ENCODE measurements around the gene CDKAL1. TPM values are rescaled to one million over a fixed set of nuclear protein-coding genes. Genes with fewer than 3 reads are reported as not detected.

The CDKAL1 gene
- total and polyA plus RNA-seq, 8 donors: 13.6 to 20.7 (median 17.5) TPM

DNA sequence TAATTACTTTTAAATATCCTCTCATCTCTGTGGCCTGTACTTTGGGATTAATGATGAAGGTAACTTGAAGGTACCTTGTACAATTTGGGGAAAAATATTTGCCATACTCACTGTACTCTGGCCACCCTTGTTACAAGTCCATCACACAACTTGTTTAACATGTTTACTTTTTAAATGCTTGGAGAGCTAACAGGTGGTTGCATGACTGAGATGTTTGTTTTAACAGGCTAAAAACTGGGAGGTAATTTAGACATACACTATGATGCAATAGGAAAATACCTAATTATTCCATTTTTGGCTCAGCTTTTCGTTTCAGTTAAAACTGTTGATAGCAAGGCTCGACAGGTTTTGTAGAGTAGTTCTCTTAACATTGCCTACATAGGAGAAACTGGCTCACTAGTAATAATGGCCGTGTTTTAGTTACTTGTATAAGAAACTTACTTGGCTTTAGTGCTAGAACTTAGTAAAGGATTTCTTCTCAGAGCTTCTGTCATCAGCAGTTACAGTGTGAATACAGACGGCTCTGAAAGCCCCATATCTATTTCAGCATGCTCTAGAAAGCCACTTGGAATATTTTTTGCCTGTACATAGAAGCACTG, 569.5 kb downstream of the CDKAL1 start:
- ATAC-seq (peak; percentile 86), DNase-seq (peak in 1 of 4 donors; percentile 39)
- no peaks in the 10 kb centered on the region for H3K36me3 ChIP-seq
- H3K27ac ChIP-seq: no peak overlapping the region
- intact Hi-C loops (cut with DNase I): no loop called here
- TF ChIP-seq CTCF (IDR thresholded peaks at IDR 0.05): no peak
- no peak overlapping the region for H3K4me3 ChIP-seq
- H3K27me3 ChIP-seq: no peaks in the 10 kb centered on the region
- H3K4me1 ChIP-seq: peaks cover 0 to 3% of the 10 kb centered on the region in 2 donors
- H3K9me3 ChIP-seq: no peaks in the 10 kb centered on the region

GRCh38 chr6:21104288-21104687, 570.0 kb downstream of the CDKAL1 start:
- Histone ChIP-seq H3K9me3 (no peaks in the 10 kb centered on the region), H3K27me3 (no peaks in the 10 kb centered on the region), H3K36me3 (no peaks in the 10 kb centered on the region), H3K4me3 (no peak overlapping the region), H3K4me1 (peaks cover under 1 to 3% of the 10 kb centered on the region in 2 donors), H3K27ac (no peak overlapping the region)
- no peak for TF ChIP-seq CTCF (IDR thresholded peaks at IDR 0.05)
- DNase-seq: no peak
- ATAC-seq: no peak
- intact Hi-C loops (cut with DNase I): no loop called here

DNA sequence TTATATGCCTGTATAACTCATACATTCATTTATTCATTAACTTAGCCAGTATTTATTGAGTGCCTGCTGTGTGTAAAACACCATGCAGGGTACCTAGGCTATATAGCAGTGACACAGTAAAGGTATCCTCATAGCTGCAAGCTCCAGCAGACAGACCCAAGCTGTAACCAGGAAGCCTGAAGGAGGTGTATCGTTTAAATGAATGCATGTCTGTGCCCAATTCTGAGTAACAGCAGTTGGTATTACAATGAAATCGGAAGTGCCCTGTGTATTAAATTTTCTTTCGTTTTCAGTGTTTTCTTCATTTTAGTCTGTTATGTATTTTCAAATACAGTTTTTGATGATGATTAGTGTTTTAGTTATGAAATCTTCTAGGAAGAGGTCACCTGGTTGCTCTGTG, 573.5 kb downstream of the CDKAL1 start:
- no peaks in the 10 kb centered on the region for H3K27me3 ChIP-seq
- intact Hi-C loops (cut with DNase I): no loop called here
- no peak for TF ChIP-seq CTCF (IDR thresholded peaks at IDR 0.05)

GRCh38 chr6:21109391-21110178, 575.3 kb downstream of the CDKAL1 start:
- peaks cover 0 to 11% of the 10 kb centered on the region in 2 donors for H3K4me1 ChIP-seq
- TF ChIP-seq CTCF (IDR thresholded peaks at IDR 0.05): no peak
- no peaks in the 10 kb centered on the region for H3K36me3 ChIP-seq
- no peaks in the 10 kb centered on the region for H3K27me3 ChIP-seq
- no peaks in the 10 kb centered on the region for H3K9me3 ChIP-seq
- H3K4me3 ChIP-seq: no peak overlapping the region
- DNase-seq (peak in 2 of 4 donors; percentile 31 to 49), ATAC-seq (peak; percentile 52)
- no peak overlapping the region for H3K27ac ChIP-seq
- intact Hi-C loops (cut with DNase I): no loop called here

More for the DNA sequence above, 573.5 kb downstream of the CDKAL1 start:
- DNase-seq: no peak
- Histone ChIP-seq H3K9me3 (no peaks in the 10 kb centered on the region), H3K27ac (no peak overlapping the region), H3K4me3 (no peak overlapping the region), H3K4me1 (peaks cover 0 to 11% of the 10 kb centered on the region in 2 donors), H3K36me3 (no peaks in the 10 kb centered on the region)
- no peak for ATAC-seq

- Histone ChIP-seq H3K27me3 (no peaks in the 10 kb centered on the region), H3K4me1 (peaks cover 0 to 11% of the 10 kb centered on the region in 2 donors), H3K27ac (no peak overlapping the region), H3K9me3 (no peaks in the 10 kb centered on the region), H3K4me3 (no peak overlapping the region), H3K36me3 (no peaks in the 10 kb centered on the region)
- intact Hi-C loops (cut with DNase I): no loop called here
- no peak for TF ChIP-seq CTCF (IDR thresholded peaks at IDR 0.05)
- ATAC-seq (no peak), DNase-seq (no peak)
Observed at GRCh38 chr6:21110684-21111083, 576.4 kb downstream of the CDKAL1 start.
